ENCODE results near the gene DMC1. TPM values are rescaled to one million over a fixed set of nuclear protein-coding genes. Genes with fewer than 3 reads are reported as not detected.
"Not testable (repeated sequence)": the region's sequence is repeated elsewhere in the genome, so short reads cannot be mapped to it uniquely, and the experiment has no call there.

DMC1 gene
- polyA plus RNA-seq, 4 donors: 4.2 to 5.7 (median 4.6) TPM

- DNase-seq (ENCODE audit: low read depth in 4 of 4, low spot score in 3 of 4): no peak
Observed at GRCh38 chr22:38474003-38474607, 95.9 kb downstream of the DMC1 start.

GRCh38 chr22:38471237-38471636, 98.7 kb downstream of the DMC1 start:
- DNase-seq (ENCODE audit: low read depth in 4 of 4, low spot score in 3 of 4): no peak

- DNase-seq (ENCODE audit: low read depth in 4 of 4, low spot score in 3 of 4): not testable (repeated sequence)
Observed at GRCh38 chr22:38470179-38470578, 99.8 kb downstream of the DMC1 start.

- DNase-seq (ENCODE audit: low read depth in 4 of 4, low spot score in 3 of 4): no peak
Observed at GRCh38 chr22:38469306-38469781, 100.6 kb downstream of the DMC1 start.

Other genes starting within 250 kb of the DMC1 start
- 1 to 10 TPM in 1 of 4 donors, under 1 TPM in 3; 0.23 to 1.5 (median 0.33) TPM for gene KCNJ4, start 115.0 kb downstream of the DMC1 start, polyA plus RNA-seq (ENCODE audit: insufficient read length in 4 of 4)
- 10 to 100 TPM; 10.3 to 67.7 (median 15.9) TPM for gene KDELR3, start 102.1 kb downstream of the DMC1 start, polyA plus RNA-seq (ENCODE audit: insufficient read length in 4 of 4)
- 1,000 to 10,000 TPM in 1 of 4 donors, 100 to 1,000 TPM in 3; 639 to 1,046 (median 846) TPM for gene DDX17, start 63.9 kb downstream of the DMC1 start, polyA plus RNA-seq (ENCODE audit: insufficient read length in 4 of 4)
- gene FAM227A, start 86.2 kb upstream of the DMC1 start, polyA plus RNA-seq (ENCODE audit: insufficient read length in 4 of 4): 10 to 100 TPM in 1 of 4 donors, 1 to 10 TPM in 3; 2.2 to 10.7 (median 5.3) TPM
- 10 to 100 TPM; 52.0 to 64.3 (median 61.7) TPM for gene CBY1, start 86.5 kb upstream of the DMC1 start, polyA plus RNA-seq (ENCODE audit: insufficient read length in 4 of 4)
- 100 to 1,000 TPM in 2 of 4 donors, 10 to 100 TPM in 2; 64.1 to 107 (median 92.5) TPM for gene TOMM22, start 111.8 kb upstream of the DMC1 start, polyA plus RNA-seq (ENCODE audit: insufficient read length in 4 of 4)
- 10 to 100 TPM; 37.1 to 54.1 (median 39.0) TPM for gene JOSD1, start 130.8 kb upstream of the DMC1 start, polyA plus RNA-seq (ENCODE audit: insufficient read length in 4 of 4)
- gene GTPBP1, start 135.8 kb upstream of the DMC1 start, polyA plus RNA-seq (ENCODE audit: insufficient read length in 4 of 4): 10 to 100 TPM; 32.2 to 58.0 (median 44.1) TPM
- gene SUN2, start 185.8 kb upstream of the DMC1 start, polyA plus RNA-seq (ENCODE audit: insufficient read length in 4 of 4): 10 to 100 TPM; 48.2 to 72.2 (median 51.9) TPM
- 10 to 100 TPM; 15.7 to 37.8 (median 33.1) TPM for gene DNAL4, start 224.0 kb upstream of the DMC1 start, polyA plus RNA-seq (ENCODE audit: insufficient read length in 4 of 4)